Midbrain (tissue), 1 donor: ENCODE results near the gene SPEM3.

Experiments used
- DNase-seq: peaks from one replicate; lab custom pipeline; 2025; lab: John Stamatoyannopoulos, UW

The SPEM3 gene

GRCh38 chr17:7428557-7428956 lies at the start of gene SPEM3:
Gene SPEM3 (plus strand): TSS chr17:7428857. CDS start chr17:7428903, 46 bp downstream.
- no peak for DNase-seq

- no peak for DNase-seq
These were observed 49.5 kb upstream of the SPEM3 start for GRCh38 chr17:7379134-7379533.

GRCh38 chr17:7380321-7380720 lies 48.3 kb upstream of the SPEM3 start:
- DNase-seq, result no peak

- no peak for DNase-seq
These were observed 47.6 kb upstream of the SPEM3 start, which contains the start of gene TNK1 for GRCh38 chr17:7380855-7381683. Gene TNK1 (plus strand): TSS chr17:7381089. CDS start chr17:7382927, 1,838 bp downstream.

GRCh38 chr17:7382901-7383300 lies 45.8 kb upstream of the SPEM3 start:
- no peak for DNase-seq

- no peak for DNase-seq
These were observed 45.3 kb upstream of the SPEM3 start for GRCh38 chr17:7383371-7383741.

GRCh38 chr17:7383742-7384488 lies 44.7 kb upstream of the SPEM3 start:
- no peak for DNase-seq

- no peak for DNase-seq
These were observed 44.1 kb upstream of the SPEM3 start for GRCh38 chr17:7384489-7385081.

GRCh38 chr17:7388856-7389255 lies 39.8 kb upstream of the SPEM3 start:
- DNase-seq, result no peak

- no peak for DNase-seq
These were observed 38.4 kb upstream of the SPEM3 start for GRCh38 chr17:7389924-7390910.

- no peak for DNase-seq
These were observed 37.4 kb upstream of the SPEM3 start for GRCh38 chr17:7391307-7391706.

GRCh38 chr17:7392696-7393612 lies 35.7 kb upstream of the SPEM3 start:
- no peak for DNase-seq

- no peak for DNase-seq
These were observed 34.8 kb upstream of the SPEM3 start for GRCh38 chr17:7393613-7394451.

GRCh38 chr17:7394452-7395191 lies 34.0 kb upstream of the SPEM3 start, which contains the start of gene PLSCR3:
Gene PLSCR3 (minus strand): TSS chr17:7394525. CDS start chr17:7394110, 415 bp downstream.
- peak; percentile 81 for DNase-seq

GRCh38 chr17:7396147-7396546 lies 32.5 kb upstream of the SPEM3 start:
- no peak for DNase-seq

GRCh38 chr17:7398612-7399011 lies 30.0 kb upstream of the SPEM3 start:
- no peak for DNase-seq

- DNase-seq, result no peak
These were observed 25.5 kb upstream of the SPEM3 start for GRCh38 chr17:7403043-7403726.

- DNase-seq, result no peak
These were observed 25.0 kb upstream of the SPEM3 start for GRCh38 chr17:7403727-7403976.
